ENCODE measurements around the gene MCF2L. TPM values are rescaled to one million over a fixed set of nuclear protein-coding genes. Genes with fewer than 3 reads are reported as not detected.

The MCF2L gene
- total RNA-seq, 1 donor from 2014 or later = 12.3 TPM

- no peak overlapping the region for H3K4me3 ChIP-seq (ENCODE audit: low read depth, low read length)
- H3K27me3 ChIP-seq (ENCODE audit: control insufficient read depth, insufficient read depth, low read length) = peaks cover 8% of the 10 kb centered on the region
- no peak for DNase-seq (ENCODE audit: low read depth)
- H3K36me3 ChIP-seq (ENCODE audit: control insufficient read depth, insufficient read depth, low read length) = no peaks in the 10 kb centered on the region
- TF ChIP-seq CTCF (IDR thresholded peaks at IDR 0.05; ENCODE audit: insufficient read depth, low read length, poor library complexity, severe bottlenecking) = no peak
These were observed 171.9 kb downstream of the MCF2L start for GRCh38 chr13:113140677-113141600.

DNA sequence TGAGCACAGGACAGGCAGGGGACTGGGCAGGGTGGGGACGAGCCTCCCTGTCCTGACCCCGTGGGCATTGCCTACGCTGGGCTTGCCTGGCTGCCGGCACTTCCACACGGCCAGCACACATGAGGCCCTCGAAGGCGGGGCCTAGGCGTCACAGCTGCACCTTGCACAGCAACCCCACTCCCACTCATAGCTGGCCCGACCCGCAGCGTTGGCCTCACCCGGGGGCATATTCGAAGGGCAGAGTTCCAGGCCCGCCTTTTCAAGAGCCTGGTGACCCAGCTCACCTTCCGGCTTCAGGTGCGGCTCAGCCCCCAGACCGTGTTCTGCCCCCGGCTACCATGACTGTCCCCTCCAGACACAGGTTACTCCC is 172.6 kb downstream of the MCF2L start:
- H3K36me3 ChIP-seq (ENCODE audit: control insufficient read depth, insufficient read depth, low read length) = no peaks in the 10 kb centered on the region
- no peak overlapping the region for H3K4me3 ChIP-seq (ENCODE audit: low read depth, low read length)
- no peak for DNase-seq (ENCODE audit: low read depth)
- H3K27me3 ChIP-seq (ENCODE audit: control insufficient read depth, insufficient read depth, low read length) = peaks cover 8% of the 10 kb centered on the region
- no peak for TF ChIP-seq CTCF (IDR thresholded peaks at IDR 0.05; ENCODE audit: insufficient read depth, low read length, poor library complexity, severe bottlenecking)

DNA sequence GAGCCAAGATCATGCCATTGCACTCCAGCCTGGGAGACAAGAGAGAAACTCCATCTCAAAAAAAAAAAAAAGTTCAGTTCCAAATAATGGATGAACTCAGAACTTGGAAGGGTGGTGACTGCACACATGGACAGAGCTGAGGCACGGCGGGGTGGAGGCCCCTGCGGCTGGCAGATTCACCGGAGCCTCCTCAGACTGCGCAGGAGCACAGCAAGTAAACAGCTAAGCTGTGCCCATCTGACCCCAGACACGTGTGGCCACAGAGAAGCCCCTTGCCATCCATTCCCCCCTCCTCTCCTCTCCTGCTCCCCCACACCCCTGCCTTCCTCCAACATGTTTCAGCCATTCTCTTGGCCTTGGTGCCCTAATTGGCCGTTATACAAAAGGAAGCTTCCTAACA is 173.9 kb downstream of the MCF2L start:
- no peak for TF ChIP-seq CTCF (IDR thresholded peaks at IDR 0.05; ENCODE audit: insufficient read depth, low read length, poor library complexity, severe bottlenecking)
- H3K27me3 ChIP-seq (ENCODE audit: control insufficient read depth, insufficient read depth, low read length) = peaks cover 11% of the 10 kb centered on the region
- DNase-seq (ENCODE audit: low read depth) = no peak

GRCh38 chr13:113143466-113144254 is 174.6 kb downstream of the MCF2L start:
- Histone ChIP-seq H3K27me3 (ENCODE audit: control insufficient read depth, insufficient read depth, low read length) (peaks cover 11% of the 10 kb centered on the region), H3K36me3 (ENCODE audit: control insufficient read depth, insufficient read depth, low read length) (no peaks in the 10 kb centered on the region), H3K4me3 (ENCODE audit: low read depth, low read length) (no peak overlapping the region)
- no peak for DNase-seq (ENCODE audit: low read depth)
- TF ChIP-seq CTCF (IDR thresholded peaks at IDR 0.05; ENCODE audit: insufficient read depth, low read length, poor library complexity, severe bottlenecking) = no peak

More for the DNA sequence above, 173.9 kb downstream of the MCF2L start:
- H3K36me3 ChIP-seq (ENCODE audit: control insufficient read depth, insufficient read depth, low read length) = no peaks in the 10 kb centered on the region
- H3K4me3 ChIP-seq (ENCODE audit: low read depth, low read length) = no peak overlapping the region

DNA sequence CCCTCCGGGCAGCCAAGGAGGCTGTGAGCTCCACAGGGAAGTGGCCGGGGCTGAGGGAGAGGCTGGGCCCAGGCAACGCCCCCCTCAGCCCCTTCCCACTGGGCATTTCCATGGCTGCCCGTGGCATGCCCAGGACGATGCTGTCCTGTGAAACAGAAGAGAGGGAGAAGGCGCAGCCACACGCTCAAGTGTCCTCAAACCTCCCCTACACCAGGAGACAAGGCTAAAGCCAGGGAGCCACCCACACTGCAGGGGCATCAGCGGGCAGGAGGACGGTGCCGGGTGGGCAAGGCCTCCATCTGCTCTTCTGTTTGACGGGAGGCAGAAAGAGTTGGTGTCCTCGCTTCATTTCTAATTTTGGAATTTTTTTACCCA is 175.2 kb downstream of the MCF2L start:
- Histone ChIP-seq H3K27me3 (ENCODE audit: control insufficient read depth, insufficient read depth, low read length) (peaks cover 15% of the 10 kb centered on the region), H3K36me3 (ENCODE audit: control insufficient read depth, insufficient read depth, low read length) (no peaks in the 10 kb centered on the region), H3K4me3 (ENCODE audit: low read depth, low read length) (no peak overlapping the region)
- TF ChIP-seq CTCF (IDR thresholded peaks at IDR 0.05; ENCODE audit: insufficient read depth, low read length, poor library complexity, severe bottlenecking) = no peak
- DNase-seq (ENCODE audit: low read depth) = no peak
